AG04450 (cell line): ENCODE data around the gene MICB. TPM values are rescaled to one million over a fixed set of nuclear protein-coding genes. Genes with fewer than 3 reads are reported as not detected.

Source experiments
- CTCF ChIA-PET: fragments of 300-600, 350-600 bp; formaldehyde crosslinking; extraction: SDS; loops from one replicate; lab custom pipeline; 2022; ENCODE audit warnings: antibody characterized with exemption, inconsistent platforms; lab: Charles Lee
- POLR2A ChIA-PET: fragments of 350-600 bp; formaldehyde crosslinking; extraction: SDS; loops from one replicate; lab custom pipeline; 2021; ENCODE audit warnings: antibody characterized with exemption, inconsistent platforms; lab: Yijun Ruan, JAX
- DNase-seq: peaks from one replicate; pipeline ENCODE4 v3.0.0-alpha.2; 2011; ENCODE audit warnings: low read depth, low spot score
- H3K27ac ChIP-seq: one replicate; pipeline ENCODE4 v1.5.1; 2012; ENCODE audit warnings: low read depth, low read length, control low read depth
- H3K27me3 ChIP-seq: one replicate; pipeline ENCODE4 v1.6.0; 2012; ENCODE audit warnings: low read length; ENCODE audit not compliant: control insufficient read depth, insufficient read depth
- H3K4me3 ChIP-seq: 2 replicates; pipeline ENCODE4 v1.5.1; 2011; ENCODE audit warnings: mild to moderate bottlenecking, low read depth, low read length, control low read depth
- H3K9me3 ChIP-seq: 2 replicates; pipeline ENCODE4 v1.5.1; 2012; ENCODE audit warnings: low read length; ENCODE audit not compliant: control insufficient read depth, insufficient read depth
- CTCF ChIP-seq: IDR thresholded peaks from 2 replicates; pipeline ENCODE4 v1.5.1; 2011; ENCODE audit warnings: low read depth, low read length, control low read depth, inconsistent platforms
- polyA plus RNA-seq: library from polyadenylated mRNA; depleted of rRNA; stranded (reverse); fragments of >200 nt; gene quantifications from 2 replicates; pipeline ENCODE4 v1.2.3, GENCODE V29; 2011

Gene MICB
- polyA plus RNA-seq, 1 experiment: 17.9 TPM

GRCh38 chr6:31531771-31532643, 34.1 kb downstream of the MICB start:
- no peaks in the 10 kb centered on the region for H3K9me3 ChIP-seq
- H3K27me3 ChIP-seq: no peaks in the 10 kb centered on the region
- no peak for TF ChIP-seq CTCF
- no peak for DNase-seq
- peak overlapping the region; percentile 11 for H3K27ac ChIP-seq
- no peak overlapping the region for H3K4me3 ChIP-seq
- ChIA-PET POLR2A (interaction anchor here (0.9 to 2.5 kb wide), 4 partner anchors 8 to 37 kb away, joined by 3 to 12 read pairs (median 3); partner anchors contain the start of gene DDX39B), CTCF (interaction anchor here (1.0 to 1.3 kb wide), 2 partner anchors 14 to 66 kb away, joined by 3 to 5 read pairs; partner anchors contain the start of gene ATP6V1G2)

- Histone ChIP-seq H3K9me3 (no peaks in the 10 kb centered on the region), H3K27me3 (no peaks in the 10 kb centered on the region), H3K27ac (no peak overlapping the region), H3K4me3 (no peak overlapping the region)
- DNase-seq: no peak
- CTCF ChIA-PET: interaction anchor here (1.0 to 1.3 kb wide), 2 partner anchors 66 kb away, joined by 3 to 5 read pairs; no protein-coding TSS in a partner anchor
- no peak for TF ChIP-seq CTCF
- POLR2A ChIA-PET: interaction anchor here (1.2 to 2.5 kb wide), 2 partner anchors 9 kb away, joined by 3 to 12 read pairs; partner anchors contain the start of gene DDX39B
These were observed 34.9 kb downstream of the MICB start for GRCh38 chr6:31532644-31533454.

- no peak overlapping the region for H3K27ac ChIP-seq
- H3K9me3 ChIP-seq: no peaks in the 10 kb centered on the region
- no peak for TF ChIP-seq CTCF
- POLR2A ChIA-PET: no interaction called here
- H3K4me3 ChIP-seq: no peak overlapping the region
- no peak for DNase-seq
- H3K27me3 ChIP-seq: no peaks in the 10 kb centered on the region
- CTCF ChIA-PET: interaction anchor here (1.0 to 1.2 kb wide), 2 partner anchors 40 to 65 kb away, joined by 3 read pairs; no protein-coding TSS in a partner anchor
These were observed 35.5 kb downstream of the MICB start for GRCh38 chr6:31533455-31533841.

GRCh38 chr6:31534011-31534410, 36.1 kb downstream of the MICB start:
- no peaks in the 10 kb centered on the region for H3K27me3 ChIP-seq
- H3K4me3 ChIP-seq: no peak overlapping the region
- no peak for DNase-seq
- H3K27ac ChIP-seq: no peak overlapping the region
- ChIA-PET POLR2A (no interaction called here), CTCF (interaction anchor here (1.0 to 1.2 kb wide), 2 partner anchors 41 to 65 kb away, joined by 3 read pairs; no protein-coding TSS in a partner anchor)
- no peak for TF ChIP-seq CTCF
- H3K9me3 ChIP-seq: no peaks in the 10 kb centered on the region
